GM21723 (cell line): ENCODE data around the gene SSX4.
"Not testable (repeated sequence)": the region's sequence is repeated elsewhere in the genome, so short reads cannot be mapped to it uniquely, and the experiment has no call there.

Experiments used
- ATAC-seq: cut with Tn5 transposase; IDR thresholded peaks from one replicate; pipeline ENCODE4 v1.9.1; 2021; ENCODE audit warnings: mild to moderate bottlenecking, moderate library complexity; ENCODE audit not compliant: unreplicated experiment

SSX4 gene

DNA sequence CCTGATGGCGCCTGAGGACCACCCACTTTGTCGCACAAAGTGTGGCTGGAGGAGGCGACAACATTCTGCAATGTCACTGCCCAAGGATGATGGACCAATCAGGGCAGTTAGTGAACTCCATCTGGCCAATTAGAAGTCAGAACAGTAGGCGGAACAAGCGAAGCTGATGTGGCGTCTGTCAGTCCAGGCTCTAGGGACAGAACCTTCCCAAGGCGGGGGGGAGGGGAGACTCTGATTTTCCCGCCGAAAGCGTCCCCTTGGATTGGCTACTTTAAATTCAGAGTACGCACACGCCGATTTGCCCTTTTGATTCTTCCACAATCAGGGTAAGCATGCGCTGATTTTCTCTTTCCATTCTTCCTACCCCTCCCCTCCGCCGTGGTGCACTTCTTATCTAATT, at the start of gene SSX4:
TSS of gene SSX4 (plus strand) at position 301 of the 400 bp plus-strand sequence. CDS start 515 bp downstream, outside the sequence.
- ATAC-seq, result not testable (repeated sequence)

GRCh38 chrX:48346059-48346458, 37.3 kb upstream of the SSX4 start:
- ATAC-seq, result not testable (repeated sequence)

GRCh38 chrX:48356315-48357094, 26.8 kb upstream of the SSX4 start, which contains the start of gene SSX3:
SSX3 (minus strand) TSS chrX:48356703; CDS start chrX:48355249, 1,454 bp downstream.
- not testable (repeated sequence) for ATAC-seq

- no peak for ATAC-seq
Measured at GRCh38 chrX:48357681-48358080, 25.7 kb upstream of the SSX4 start.

GRCh38 chrX:48359281-48359680, 24.1 kb upstream of the SSX4 start:
- ATAC-seq, result not testable (repeated sequence)

- not testable (repeated sequence) for ATAC-seq
Measured at GRCh38 chrX:48367717-48368408, 15.5 kb upstream of the SSX4 start.

DNA sequence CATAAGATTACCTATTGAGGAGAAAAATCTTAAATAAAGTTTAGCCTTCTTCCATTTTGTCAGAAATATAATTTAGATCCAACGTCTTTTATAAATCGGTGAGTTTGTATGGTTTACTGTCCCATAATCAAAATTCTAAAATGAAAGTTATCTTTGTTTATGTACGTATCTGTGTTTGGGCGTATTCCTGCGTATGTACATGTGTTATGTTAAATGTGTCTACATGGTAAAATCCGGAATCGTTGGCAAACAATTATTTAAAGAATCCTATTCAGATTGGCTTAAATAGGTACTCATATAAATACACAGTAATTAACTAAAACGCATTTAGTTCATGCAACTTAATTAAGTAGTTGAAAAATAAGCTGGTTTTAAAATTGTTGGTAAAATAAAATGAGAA, 12.9 kb upstream of the SSX4 start:
- not testable (repeated sequence) for ATAC-seq

- ATAC-seq, result not testable (repeated sequence)
Measured at GRCh38 chrX:48396931-48397330, 13.6 kb downstream of the SSX4 start.

DNA sequence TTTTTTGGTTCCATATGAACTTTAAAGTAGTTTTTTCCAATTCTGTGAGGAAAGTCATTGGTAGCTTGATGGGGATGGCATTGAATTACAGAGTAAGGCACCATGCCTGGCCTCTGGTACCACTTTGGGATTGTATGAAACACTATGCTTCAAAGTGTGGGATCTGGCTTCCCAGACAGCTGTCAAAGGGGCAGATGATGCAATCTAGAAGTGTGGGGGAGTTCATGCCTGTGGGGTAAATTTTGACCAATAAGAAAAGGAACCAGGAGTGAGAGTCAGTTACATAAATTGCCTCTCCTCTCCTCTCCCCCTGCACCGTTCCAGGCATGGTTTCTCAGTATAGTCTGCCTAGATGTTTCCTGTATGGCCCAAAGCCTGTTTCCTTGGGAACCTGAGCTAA, 14.5 kb downstream of the SSX4 start:
- not testable (repeated sequence) for ATAC-seq

GRCh38 chrX:48411860-48412259, 28.5 kb downstream of the SSX4 start, which contains the start of gene SSX4B:
SSX4B (minus strand) TSS chrX:48411960; CDS start chrX:48411372, 588 bp downstream.
- ATAC-seq, result not testable (repeated sequence)

DNA sequence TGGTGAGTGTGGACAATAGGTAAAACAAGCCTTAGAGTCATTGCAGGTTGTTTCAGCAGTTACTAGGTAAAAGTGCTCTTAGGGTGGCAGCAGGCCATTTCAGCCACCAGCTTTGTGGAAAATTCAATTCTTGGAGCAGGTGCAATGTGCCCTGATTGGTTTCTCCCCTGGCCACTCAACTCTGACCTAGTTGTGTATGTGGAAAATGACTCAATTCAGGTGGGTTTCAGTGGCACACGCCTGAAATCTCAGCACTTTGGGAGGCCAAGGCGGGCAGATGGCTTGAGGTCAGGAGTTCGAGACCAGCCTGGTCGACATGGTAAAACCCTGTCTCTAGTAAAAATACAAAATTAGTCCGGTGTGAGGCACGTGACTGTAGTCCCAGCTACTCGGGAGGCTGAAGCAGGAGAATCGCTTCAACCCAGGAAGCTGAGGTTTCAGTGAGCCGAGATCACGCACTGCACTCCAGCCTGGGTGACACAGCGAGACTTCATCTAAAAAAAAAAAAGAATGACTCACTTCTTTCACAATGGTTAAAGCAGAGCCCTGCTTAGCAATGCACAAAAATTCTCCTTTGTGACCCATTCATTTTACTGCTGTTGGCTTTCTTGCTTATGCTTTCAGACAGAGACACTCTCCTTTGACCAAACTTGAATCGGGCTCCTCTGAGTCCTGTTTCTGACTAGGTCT, 43.8 kb downstream of the SSX4 start:
- not testable (repeated sequence) for ATAC-seq

DNA sequence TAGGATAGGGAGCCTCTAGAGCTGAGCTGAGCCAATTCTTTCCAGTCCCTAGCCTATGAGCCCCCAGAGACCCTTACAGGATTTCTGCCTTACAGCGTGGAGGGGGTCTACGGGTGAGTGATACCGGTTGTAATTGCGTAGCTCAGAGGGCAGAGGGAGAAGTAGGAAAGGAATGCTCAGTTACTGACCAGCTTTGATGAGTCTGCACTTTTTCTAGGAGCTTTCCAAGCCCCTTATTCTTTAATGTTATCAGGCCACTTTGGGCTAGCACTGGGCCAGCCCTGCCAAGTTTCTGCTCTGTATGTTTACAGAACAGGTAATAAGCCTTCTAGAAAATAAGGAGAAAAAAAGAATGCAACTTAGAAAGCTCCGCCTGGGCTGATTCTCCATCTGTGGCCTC, 46.3 kb downstream of the SSX4 start:
- not testable (repeated sequence) for ATAC-seq

DNA sequence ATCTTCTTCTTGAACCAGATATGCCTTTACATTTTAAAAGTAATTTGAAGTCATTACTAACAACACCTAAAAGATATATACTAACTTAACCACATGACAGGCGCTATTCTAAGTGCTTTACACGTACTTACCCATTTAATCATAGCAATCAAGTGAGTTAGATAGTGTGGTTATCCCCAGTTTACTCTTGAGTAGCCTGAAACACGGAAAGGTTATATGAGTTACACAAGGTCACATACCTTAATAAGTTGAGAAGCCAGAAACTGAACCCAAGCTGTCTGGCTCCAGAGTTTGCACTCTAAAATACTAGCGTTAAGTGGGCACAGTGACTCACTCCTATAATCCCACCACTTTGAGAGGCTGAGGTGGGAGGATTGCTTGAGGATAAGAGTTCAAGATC, 46.8 kb downstream of the SSX4 start:
- not testable (repeated sequence) for ATAC-seq

DNA sequence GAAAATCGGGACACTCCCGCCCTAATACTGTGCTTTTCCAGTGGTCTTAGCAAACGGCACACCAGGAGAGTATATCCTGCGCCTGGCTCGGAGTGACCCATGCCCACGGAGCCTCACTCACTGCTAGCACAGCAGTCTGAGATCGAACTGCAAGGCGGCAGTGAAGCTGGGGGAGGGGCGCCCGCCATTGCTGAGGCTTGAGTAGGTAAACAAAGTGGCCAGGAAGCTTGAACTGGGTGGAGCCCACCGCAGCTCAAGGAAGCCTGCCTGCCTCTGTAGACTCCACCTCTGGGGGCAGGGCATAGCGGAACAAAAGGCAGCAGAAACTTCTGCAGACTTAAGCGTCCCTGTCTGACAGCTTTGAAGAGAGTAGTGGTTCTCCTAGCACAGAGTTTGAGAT, 50.4 kb downstream of the SSX4 start:
- not testable (repeated sequence) for ATAC-seq
